Liver (tissue), 9 donors: ENCODE data around the gene CRTC2. TPM values are rescaled to one million over a fixed set of nuclear protein-coding genes. Genes with fewer than 3 reads are reported as not detected.

ENCODE experiments used
- DNase-seq: peaks from one replicate; pipeline ENCODE4 v3.0.0-alpha.2; 2017; ENCODE audit warnings: low spot score
- H3K27ac ChIP-seq, 2 donors: one replicate each; pipeline ENCODE4 v1.7.0; 2013; ENCODE audit warnings: inconsistent platforms in 2 of 2, low read length in 2 of 2, control low read depth in 1 of 2, low read depth in 1 of 2, mild to moderate bottlenecking in 1 of 2
- H3K27me3 ChIP-seq, 4 donors: one replicate each; pipeline versions ENCODE4 v1.6.1 to v1.7.0; 2013; ENCODE audit warnings: low read length in 3 of 4, inconsistent platforms in 1 of 4, mild to moderate bottlenecking in 1 of 4, moderate library complexity in 1 of 4; ENCODE audit not compliant: control insufficient read depth in 4 of 4, insufficient read depth in 4 of 4
- H3K36me3 ChIP-seq, 4 donors: one replicate each; pipeline versions ENCODE4 v1.6.1 to v1.7.0; 2013; ENCODE audit warnings: low read length in 3 of 4, mild to moderate bottlenecking in 3 of 4, low read depth in 1 of 4, moderate library complexity in 1 of 4; ENCODE audit not compliant: control insufficient read depth in 4 of 4, insufficient read depth in 3 of 4
- H3K4me1 ChIP-seq, 4 donors: one replicate each; pipeline versions ENCODE4 v1.6.1 to v1.7.0; 2013; ENCODE audit warnings: low read length in 3 of 4, mild to moderate bottlenecking in 3 of 4, moderate library complexity in 1 of 4; ENCODE audit not compliant: control insufficient read depth in 4 of 4, insufficient read depth in 4 of 4
- H3K4me3 ChIP-seq, 3 donors: one replicate each; pipeline versions ENCODE4 v1.6.1 to v1.7.0; 2013; ENCODE audit warnings: low read length in 3 of 3, control low read depth in 1 of 3, low read depth in 1 of 3, mild to moderate bottlenecking in 1 of 3
- H3K9ac ChIP-seq, 2 donors: one replicate each; pipeline ENCODE4 v1.7.0; 2013; ENCODE audit warnings: low read length in 2 of 2, mild to moderate bottlenecking in 2 of 2, moderate library complexity in 2 of 2, control low read depth in 1 of 2, low read depth in 1 of 2
- H3K9me3 ChIP-seq, 4 donors: one replicate each; pipeline versions ENCODE4 v1.6.1 to v1.7.0; 2013; ENCODE audit warnings: low read length in 3 of 4; ENCODE audit not compliant: control insufficient read depth in 4 of 4
- ATF3 ChIP-seq: IDR thresholded peaks from 2 replicates; pipeline ENCODE4 v1.6.1; 2016; ENCODE audit warnings: antibody characterized with exemption
- CTCF ChIP-seq: fragments of 150-350 bp; IDR thresholded peaks from 2 replicates; pipeline ENCODE4 v1.5.1; 2017; ENCODE audit warnings: improper control_type of control experiment, low read depth, low read length; ENCODE audit not compliant: missing input control
- EGR1 ChIP-seq, 2 donors: IDR thresholded peaks; 2 replicates each; pipeline ENCODE4 v1.6.1; 2016 to 2018; ENCODE audit warnings: antibody characterized with exemption in 2 of 2, low read depth in 2 of 2
- FOXA1 ChIP-seq: IDR thresholded peaks from 2 replicates; pipeline ENCODE4 v1.6.1; 2016; ENCODE audit warnings: antibody characterized with exemption
- FOXA2 ChIP-seq: IDR thresholded peaks from 2 replicates; pipeline ENCODE4 v1.6.1; 2016; ENCODE audit warnings: antibody characterized with exemption
- JUND ChIP-seq, 2 donors: IDR thresholded peaks; 2 replicates each; pipeline ENCODE4 v1.6.1; 2016; ENCODE audit warnings: antibody characterized with exemption in 2 of 2
- MAX ChIP-seq: IDR thresholded peaks from 2 replicates; pipeline ENCODE4 v1.6.1; 2016; ENCODE audit warnings: antibody characterized with exemption
- NR2F2 ChIP-seq: IDR thresholded peaks from 2 replicates; pipeline ENCODE4 v1.6.1; 2016; ENCODE audit warnings: antibody characterized with exemption
- RAD21 ChIP-seq, 2 donors: IDR thresholded peaks; 2 replicates each; pipeline ENCODE4 v1.6.1; 2016; ENCODE audit warnings: antibody characterized with exemption in 2 of 2, mild to moderate bottlenecking in 2 of 2
- RXRA ChIP-seq, 2 donors: IDR thresholded peaks; 2 replicates each; pipeline ENCODE4 v1.6.1; 2017 to 2018; ENCODE audit warnings: antibody characterized with exemption in 2 of 2, mild to moderate bottlenecking in 1 of 2
- TAF1 ChIP-seq: conservative IDR thresholded peaks from 2 replicates; pipeline ENCODE4 v1.6.1; 2016; ENCODE audit warnings: antibody characterized with exemption, mild to moderate bottlenecking
- YY1 ChIP-seq: IDR thresholded peaks from 2 replicates; pipeline ENCODE4 v1.6.1; 2016; ENCODE audit warnings: antibody characterized with exemption, mild to moderate bottlenecking
- WGBS: extraction: QIAGEN DNeasy Blood & Tissue Kit; methylation state at CpG from one replicate; pipeline ENCODE4 v1.1.7; 2013; 5-methylcytosine and 5-hydroxymethylcytosine counted together
- polyA plus RNA-seq, 2 donors: library from polyadenylated mRNA; stranded (reverse) in 1 of 2; unstranded in 1 of 2; fragments of 200-250 nt in 1 of 2; fragments of >200 nt in 1 of 2; fragmentation: Nextera tagmentation in 1 of 2; extraction: Ambion mirVana in 1 of 2; gene quantifications; one replicate each; pipeline versions ENCODE4 v1.2.1 to v1.2.3, GENCODE V29; 2013 to 2015
- total RNA-seq, 2 donors: library from RNA; depleted of rRNA; stranded (reverse); fragments of >200 nt; gene quantifications; one replicate each; pipeline ENCODE4 v1.2.3, GENCODE V29; 2014
- donor health status: healthy.
- donor health status: healthy.
- donor health status: healthy.
- donor health status: healthy.
- donor health status: healthy.

The CRTC2 gene
- total and polyA plus RNA-seq, 4 donors = 4.9 to 14.9 (median 8.2) TPM

GRCh38 chr1:153929426-153929825 lies 29.0 kb downstream of the CRTC2 start:
- Histone ChIP-seq H3K4me1 (no peaks in the 10 kb centered on the region), H3K9me3 (no peaks in the 10 kb centered on the region), H3K27ac (no peak overlapping the region), H3K27me3 (no peaks in the 10 kb centered on the region), H3K9ac (no peak overlapping the region), H3K4me3 (no peak overlapping the region), H3K36me3 (peaks cover 4 to 42% (median 18%) of the 10 kb centered on the region in 4 donors)
- no peak for DNase-seq
- no peak for TF ChIP-seq CTCF
- no peak for TF ChIP-seq RAD21 (IDR thresholded peaks at IDR 0.05)
- TF ChIP-seq EGR1 (IDR thresholded peaks at IDR 0.05; ENCODE audit: low read depth in 2 of 2) = no peak
- no peak for TF ChIP-seq MAX
- WGBS = 91% methylated on average over 5 of the region's 5 CpGs

GRCh38 chr1:153928791-153929341 lies 29.5 kb downstream of the CRTC2 start:
- peak overlapping the region in 1 of 2 donors; percentile 50 for H3K27ac ChIP-seq
- peaks cover 4 to 37% (median 16%) of the 10 kb centered on the region in 4 donors for H3K36me3 ChIP-seq
- TF ChIP-seq FOXA2 = no peak
- TF ChIP-seq NR2F2 = no peak
- no peak for TF ChIP-seq CTCF
- no peak for TF ChIP-seq FOXA1
- no peak for TF ChIP-seq TAF1
- TF ChIP-seq RXRA (IDR thresholded peaks at IDR 0.05) = no peak
- TF ChIP-seq YY1 = no peak
- no peak for TF ChIP-seq EGR1 (IDR thresholded peaks at IDR 0.05; ENCODE audit: low read depth in 2 of 2)
- TF ChIP-seq JUND (IDR thresholded peaks at IDR 0.05) = no peak
- no peak for TF ChIP-seq ATF3

GRCh38 chr1:153928245-153928644 lies 30.2 kb downstream of the CRTC2 start:
- no peak for TF ChIP-seq FOXA1
- Histone ChIP-seq H3K4me1 (peaks cover 5 to 8% (median 6%) of the 10 kb centered on the region in 4 donors), H3K27me3 (no peaks in the 10 kb centered on the region), H3K9me3 (no peaks in the 10 kb centered on the region), H3K9ac (no peak overlapping the region), H3K4me3 (no peak overlapping the region), H3K27ac (no peak overlapping the region), H3K36me3 (peaks cover 2 to 30% (median 14%) of the 10 kb centered on the region in 4 donors)
- WGBS = 85% methylated on average over 1 of the region's 1 CpG
- no peak for DNase-seq

More at GRCh38 chr1:153928791-153929341, 29.5 kb downstream of the CRTC2 start:
- no peaks in the 10 kb centered on the region for H3K27me3 ChIP-seq
- peaks cover 2 to 5% (median 3%) of the 10 kb centered on the region in 4 donors for H3K4me1 ChIP-seq
- no peak overlapping the region for H3K9ac ChIP-seq
- 74% methylated on average over 4 of the region's 4 CpGs for WGBS
- H3K9me3 ChIP-seq = no peaks in the 10 kb centered on the region
- H3K4me3 ChIP-seq = no peak overlapping the region
- DNase-seq = no peak
